Hepatic stellate cell (primary cell): ENCODE measurements around the gene SH2D6.
A peak's percentile ranks its signal among the peaks of the same experiment; 100 is the strongest.
"Not testable (repeated sequence)": the region's sequence is repeated elsewhere in the genome, so short reads cannot be mapped to it uniquely, and the experiment has no call there.

Experiments
- DNase-seq: peaks from one replicate; pipeline ENCODE4 v3.0.0; 2011; ENCODE audit warnings: low spot score

The SH2D6 gene

GRCh38 chr2:85422072-85422457, 3.6 kb downstream of the SH2D6 start:
- no peak for DNase-seq

DNA sequence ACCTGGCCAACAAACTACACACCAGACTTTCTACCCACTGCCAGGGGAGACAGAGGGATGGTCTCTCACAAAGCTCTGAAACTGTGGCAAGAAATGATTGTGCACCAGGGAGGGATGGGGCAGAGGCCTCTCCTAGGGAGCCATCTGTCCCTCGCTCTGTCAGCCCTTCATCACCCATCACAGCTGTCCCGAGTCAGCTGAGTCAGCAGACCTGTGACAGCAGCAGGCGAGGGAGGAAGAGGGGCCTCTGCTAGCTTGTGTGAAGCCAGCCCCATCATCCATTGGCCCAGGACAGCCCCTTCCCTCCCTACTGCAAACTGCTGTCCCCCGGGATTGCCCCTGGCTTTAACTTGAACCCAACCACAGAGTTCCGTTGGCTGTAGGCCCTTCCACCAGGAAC, 5.0 kb downstream of the SH2D6 start:
- DNase-seq = no peak

DNA sequence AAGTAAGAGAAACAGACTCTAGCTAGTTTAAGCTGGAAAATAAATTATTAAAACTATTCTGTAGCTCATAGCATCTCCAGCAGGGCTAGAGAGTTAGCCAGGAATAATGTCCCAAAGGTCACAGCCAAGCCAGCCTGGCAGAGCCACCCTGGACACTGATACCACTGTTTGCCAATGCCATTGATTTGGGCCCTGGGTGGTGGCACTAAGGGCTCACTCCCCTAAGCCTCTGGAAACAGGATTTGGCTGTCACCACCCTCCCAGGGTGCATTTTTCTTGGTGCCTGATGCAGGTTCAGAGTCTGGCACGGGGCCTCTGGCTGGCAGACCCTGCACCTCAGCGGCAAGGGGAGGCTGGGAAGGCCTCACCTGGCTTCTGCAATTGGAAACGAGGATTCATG, 7.1 kb downstream of the SH2D6 start:
- no peak for DNase-seq

GRCh38 chr2:85427300-85427835, 8.9 kb downstream of the SH2D6 start:
- no peak for DNase-seq

DNA sequence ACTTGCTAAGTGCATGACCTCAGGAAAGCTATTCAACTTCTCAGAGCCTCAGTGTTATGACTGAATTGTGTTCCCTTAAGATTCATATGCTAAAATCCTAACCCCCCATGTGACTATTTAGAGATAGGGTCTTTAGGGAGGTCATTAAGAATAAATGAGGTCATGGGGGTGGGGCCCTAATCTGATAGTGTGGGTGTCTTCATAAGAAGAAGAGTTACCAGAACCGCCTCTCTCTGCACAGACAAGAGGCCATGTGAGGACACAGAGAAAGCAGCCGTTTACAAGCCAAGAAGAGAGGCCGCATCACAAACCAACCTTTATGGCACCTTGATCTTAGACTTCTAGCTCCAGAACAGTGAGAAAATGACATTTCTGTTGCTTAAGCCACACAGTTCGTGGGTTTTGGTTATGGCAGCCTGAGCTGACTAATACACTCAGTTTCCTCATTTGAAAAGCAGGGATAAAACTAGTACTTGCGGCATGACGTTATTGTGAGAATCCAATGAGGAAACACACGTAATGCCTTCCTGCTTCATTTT, 9.9 kb downstream of the SH2D6 start:
- DNase-seq = no peak

DNA sequence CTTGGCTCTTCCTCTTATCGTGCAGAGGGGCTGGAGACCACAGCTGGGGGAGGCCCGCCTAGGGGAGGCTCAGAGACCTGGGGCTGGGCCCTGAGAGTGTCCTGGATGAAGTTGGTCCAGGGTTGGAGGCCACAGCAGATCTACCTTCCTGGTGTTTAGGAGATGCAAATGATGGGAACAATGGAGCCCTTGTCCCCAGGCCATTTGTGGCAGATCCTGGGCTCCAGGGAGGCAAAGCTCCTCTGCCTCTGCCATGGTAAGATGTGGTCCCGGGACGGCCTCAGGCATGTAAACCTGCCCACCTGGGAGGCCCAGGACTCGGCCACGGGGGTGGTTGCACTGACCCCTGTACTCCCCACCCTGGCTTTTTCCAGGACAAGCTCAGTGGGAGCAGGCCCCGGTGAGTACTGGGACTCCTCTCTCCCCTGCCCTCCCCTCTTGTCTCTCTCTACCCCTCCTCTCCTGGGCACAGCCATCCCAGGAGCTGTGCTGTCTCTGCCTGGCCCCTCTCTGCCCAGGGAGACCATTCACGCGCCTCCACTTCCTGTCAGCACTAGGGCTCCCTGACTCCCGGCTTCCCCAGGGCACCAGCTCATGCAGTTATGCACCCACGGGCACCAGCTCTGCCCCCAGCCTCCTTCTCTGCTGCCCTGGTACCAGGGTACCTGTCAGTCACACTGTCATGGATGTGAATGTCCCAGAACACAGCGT, 10.9 kb downstream of the SH2D6 start:
- DNase-seq = no peak

DNA sequence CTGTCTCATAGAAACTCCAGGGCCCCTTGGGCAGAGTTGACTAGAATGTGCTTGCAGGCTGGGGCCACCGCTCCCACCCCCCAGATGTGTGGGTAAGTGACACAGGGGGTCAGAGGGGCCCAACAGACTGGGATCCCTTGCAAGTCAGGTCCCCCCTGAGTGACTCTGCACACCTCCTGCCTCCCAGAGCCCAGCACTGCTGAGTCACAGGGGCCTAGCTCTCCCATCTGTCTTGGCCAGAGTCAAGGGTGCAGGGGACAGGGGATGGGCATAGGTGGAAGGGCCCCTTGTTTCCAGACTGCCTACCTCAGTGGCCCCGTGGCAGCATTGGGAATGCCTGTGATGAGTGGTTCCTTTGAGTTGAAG, 11.4 kb downstream of the SH2D6 start:
- no peak for DNase-seq

- no peak for DNase-seq
These were observed 12.4 kb downstream of the SH2D6 start for GRCh38 chr2:85430752-85431569.

DNA sequence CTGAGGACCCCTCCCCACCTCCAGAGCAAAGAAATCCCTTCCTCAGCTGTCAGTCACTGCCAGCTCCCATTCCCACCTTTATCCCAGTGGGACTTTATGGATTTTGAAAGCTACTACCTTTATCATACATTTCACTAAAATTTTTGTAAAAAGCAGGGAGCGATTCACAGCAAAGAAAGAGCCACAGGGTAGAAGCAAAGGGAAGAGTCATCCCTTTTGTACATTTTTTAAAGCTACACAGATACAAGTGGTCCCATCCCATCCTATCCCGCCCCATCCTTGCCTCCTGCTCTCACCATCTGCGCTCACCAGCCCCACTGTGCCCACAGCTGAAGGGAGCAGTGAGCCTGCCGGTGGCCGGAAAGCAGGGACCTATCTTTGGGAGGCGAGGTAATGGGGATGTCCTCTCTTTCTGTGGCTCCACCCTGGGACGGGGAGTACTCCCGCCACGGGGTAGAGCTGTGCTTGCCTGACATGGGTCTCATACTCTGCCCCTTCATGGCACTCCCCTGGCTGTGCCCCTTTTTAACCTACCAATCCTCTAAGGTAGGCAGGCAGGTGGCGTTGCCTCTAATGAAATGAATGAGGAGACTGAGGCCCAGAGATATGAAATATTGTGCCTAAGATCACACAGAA, 13.2 kb downstream of the SH2D6 start:
- no peak for DNase-seq

- peak; percentile 94 for DNase-seq
These were observed 15.1 kb downstream of the SH2D6 start for GRCh38 chr2:85433511-85434089.

- DNase-seq = no peak
These were observed 16.2 kb downstream of the SH2D6 start for GRCh38 chr2:85434696-85435095.

GRCh38 chr2:85435220-85435958, 16.9 kb downstream of the SH2D6 start:
- DNase-seq = no peak

DNA sequence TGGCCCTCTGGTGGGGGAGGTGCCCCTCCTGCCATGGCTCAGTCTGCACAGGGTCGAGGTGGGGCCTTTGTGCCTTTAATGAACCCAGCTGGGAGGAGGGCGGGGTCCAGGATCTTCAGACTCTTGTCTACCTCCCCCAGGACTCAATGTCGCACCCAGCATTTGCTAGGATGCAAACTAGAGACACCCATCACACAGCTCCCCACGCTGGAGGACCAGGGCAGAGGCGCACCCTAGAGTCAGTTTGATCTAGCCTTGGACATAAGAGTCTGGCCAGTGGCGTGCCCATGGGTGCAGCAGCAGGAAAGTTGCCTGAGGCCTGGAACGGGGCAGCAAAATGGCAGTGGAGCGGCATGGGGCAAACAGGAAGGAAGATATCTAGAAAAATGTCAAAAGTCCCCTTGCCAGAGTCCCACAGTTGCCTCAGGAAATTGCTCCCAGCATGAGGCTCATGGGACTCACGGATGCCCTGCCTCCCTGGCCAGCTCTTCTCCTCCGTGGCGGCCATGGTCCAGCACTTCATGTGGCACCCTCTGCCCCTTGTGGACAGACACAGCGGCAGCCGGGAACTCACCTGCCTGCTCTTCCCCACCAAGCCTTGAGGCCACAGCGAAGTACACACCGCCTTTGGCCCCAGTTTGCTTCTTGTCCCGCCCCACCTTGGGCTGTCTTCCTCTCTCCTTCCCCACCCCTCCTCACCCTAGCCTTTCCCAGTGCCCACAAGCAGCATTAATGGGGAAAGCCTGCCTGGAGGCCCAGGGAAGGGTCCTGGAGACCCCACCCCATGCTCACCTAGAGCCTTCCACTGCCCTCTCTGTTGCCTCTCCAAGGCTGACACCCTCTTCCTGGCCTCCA, 17.7 kb downstream of the SH2D6 start:
- no peak for DNase-seq

DNA sequence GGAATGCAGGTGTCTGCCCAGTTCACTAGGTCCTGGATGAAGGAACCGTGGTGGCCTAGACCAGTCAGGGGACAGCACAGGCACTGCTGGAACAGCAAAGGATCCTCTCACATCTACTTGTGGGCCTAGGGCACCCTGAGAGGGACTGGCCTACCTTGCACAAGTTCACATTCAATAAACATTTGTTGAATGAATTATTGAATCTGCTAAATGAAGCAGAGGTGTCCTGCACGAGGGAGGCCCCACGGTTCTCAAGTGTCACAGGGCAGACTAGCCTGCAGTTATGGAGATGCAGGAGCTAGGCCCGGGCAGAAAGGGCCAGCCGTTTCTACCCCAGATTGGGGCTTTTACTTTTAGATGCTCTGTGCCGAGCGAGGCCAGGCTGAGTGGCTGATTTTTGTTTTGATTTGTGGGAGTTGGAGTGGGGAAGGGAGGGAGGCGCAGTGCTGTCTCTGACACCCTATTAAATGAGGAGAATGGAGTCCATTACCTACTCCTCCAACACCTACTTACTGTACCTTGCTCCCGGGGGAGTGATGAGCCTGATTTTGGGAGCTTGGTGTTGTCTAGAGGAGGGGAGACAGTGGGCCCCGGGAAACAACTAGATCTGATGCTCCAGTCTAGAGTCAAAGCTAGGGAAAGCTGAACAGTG, 18.4 kb downstream of the SH2D6 start:
- DNase-seq = no peak

DNA sequence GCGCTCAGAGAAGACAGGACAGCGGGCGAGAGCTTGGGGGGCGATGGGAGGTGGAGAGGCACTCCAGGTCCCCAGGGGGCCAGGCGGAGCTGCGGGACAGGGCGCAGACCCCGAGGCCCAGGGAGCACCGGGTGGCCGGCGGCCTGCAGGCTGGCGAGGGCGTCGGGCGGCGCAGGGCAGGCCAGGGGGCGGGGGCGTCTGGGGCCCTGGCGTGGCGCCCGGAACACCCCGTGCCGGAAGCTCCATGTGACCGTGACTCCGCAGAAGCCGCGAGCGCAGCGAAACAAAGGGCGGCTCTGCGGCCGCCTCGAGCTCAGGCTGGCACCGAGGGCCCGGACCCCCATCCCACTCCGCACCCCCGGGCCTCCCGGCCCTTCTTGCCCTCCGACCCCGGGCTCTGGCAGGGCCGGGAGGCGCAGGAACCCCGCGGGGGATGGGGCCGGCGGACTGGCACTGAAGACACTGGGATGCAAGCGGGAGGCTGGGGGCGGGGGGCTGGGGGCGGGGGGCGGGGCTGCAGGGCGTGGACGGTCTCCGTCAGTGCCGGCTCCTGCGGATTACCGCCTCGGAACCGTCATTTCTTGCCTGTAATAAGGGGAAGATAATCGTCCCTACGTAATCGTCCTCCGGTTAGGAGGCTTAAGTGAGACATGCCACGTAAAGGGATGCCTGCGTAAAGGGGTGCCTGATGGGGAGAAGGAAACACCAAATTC, 19.1 kb downstream of the SH2D6 start:
- peak; percentile 86 for DNase-seq

GRCh38 chr2:85438201-85439024, 19.9 kb downstream of the SH2D6 start:
- no peak for DNase-seq

DNA sequence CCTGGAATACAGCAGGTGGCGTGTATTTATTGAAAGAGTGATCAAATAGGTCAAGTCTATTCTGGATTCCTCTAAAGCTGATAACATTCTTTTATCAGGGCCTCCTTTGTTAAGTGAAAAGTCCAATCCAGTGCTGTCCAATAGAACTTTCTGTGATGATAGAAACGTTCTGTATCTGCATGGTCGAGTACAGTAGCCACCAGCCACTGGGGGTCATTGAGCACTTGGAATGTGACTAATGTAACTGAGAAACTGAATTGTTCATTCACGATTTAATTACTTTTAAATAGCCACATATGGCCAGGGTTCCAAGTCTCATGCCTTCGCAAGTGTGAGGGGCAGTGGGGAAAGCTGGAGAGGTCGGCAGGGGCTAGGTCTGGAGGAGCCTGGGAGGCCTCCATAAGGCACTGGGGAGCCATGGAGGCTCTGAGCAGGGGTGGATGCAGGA, 20.5 kb downstream of the SH2D6 start:
- no peak for DNase-seq

DNA sequence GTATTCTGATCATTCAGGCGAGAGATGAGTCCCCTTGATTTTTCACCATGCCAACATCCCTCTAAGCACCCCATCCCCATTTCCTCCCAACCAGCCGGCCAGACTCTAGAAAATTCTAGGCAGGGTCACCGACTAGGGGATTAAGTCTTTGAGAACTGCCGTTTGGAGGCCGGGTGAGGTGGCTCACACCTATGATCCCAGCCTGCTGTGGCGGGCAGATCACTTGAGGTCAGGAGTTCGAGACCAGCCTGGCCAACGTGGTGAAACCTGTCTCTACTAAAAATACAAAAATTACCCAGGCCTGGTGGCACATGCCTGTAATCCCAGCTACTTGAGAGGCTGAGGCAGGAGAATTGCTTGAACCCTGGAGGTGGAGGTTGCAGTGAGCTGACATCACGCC, 21.1 kb downstream of the SH2D6 start:
- not testable (repeated sequence) for DNase-seq
